GM12878 (cell line): ENCODE results near the gene CCDC88A. TPM values are rescaled to one million over a fixed set of nuclear protein-coding genes. Genes with fewer than 3 reads are reported as not detected.

ENCODE experiments used
- ATAC-seq: fragments of 200-7000 bp; cut with Tn5 transposase; 3 replicates; pipeline ENCODE4 v1.9.1; 2020; ENCODE audit warnings: mild to moderate bottlenecking, moderate library complexity
- BruUV-seq: library from RNA; stranded (reverse); fragments of 400-500 nt; replicated peaks from 2 replicates; lab custom pipeline; 2021; lab: Mats Ljungman, UMichigan
- CTCF ChIA-PET: fragments of 300-600 bp; sonication (Branson Sonifier 250); formaldehyde crosslinking; extraction: SDS; loops from one replicate; lab custom pipeline; 2021; ENCODE audit warnings: inconsistent platforms; lab: Yijun Ruan, JAX
- POLR2A ChIA-PET: fragments of 350-600 bp; formaldehyde crosslinking; extraction: SDS; loops from one replicate; lab custom pipeline; 2021; ENCODE audit warnings: inconsistent platforms; lab: Charles Lee
- RAD21 ChIA-PET: fragments of 300-600 bp; sonication (Branson Sonifier 250); formaldehyde crosslinking; loops from one replicate; lab custom pipeline; 2023; ENCODE audit warnings: antibody characterized with exemption; ENCODE audit not compliant: unreplicated experiment; lab: Charles Lee
- SMC1A ChIA-PET: fragments of 300-600 bp; sonication (Branson Sonifier 250); formaldehyde crosslinking; loops from one replicate; lab custom pipeline; 2023; ENCODE audit not compliant: unreplicated experiment, uncharacterized antibody; lab: Charles Lee
- DNase-seq: peaks from one replicate; pipeline ENCODE4 v3.0.0-alpha.2; 2011; ENCODE audit warnings: low read depth, low spot score
- FAIRE-seq: peaks from 3 replicates; lab custom pipeline; 2011; peaks lifted over from hg19 to GRCh38; lab: Jason Lieb, UNC
- H2AFZ ChIP-seq: 2 replicates; pipeline ENCODE4 v1.6.0; 2011; ENCODE audit warnings: low read depth, low read length, control low read depth; ENCODE audit not compliant: control insufficient read depth
- H3K27ac ChIP-seq: 2 replicates; pipeline ENCODE4 v1.5.1; 2011; ENCODE audit warnings: control low read depth; ENCODE audit not compliant: control insufficient read depth, insufficient read depth
- H3K27me3 ChIP-seq, 2 experiments: replicated peaks in 1 of 2; 2 replicates each; pipeline versions ENCODE4 v1.6.0 to v1.6.1; 2011; ENCODE audit warnings: low read length in 1 of 2; ENCODE audit not compliant: control insufficient read depth in 2 of 2, insufficient read depth in 2 of 2
- H3K36me3 ChIP-seq, 2 experiments: 2 replicates each; pipeline ENCODE4 v1.5.1; 2011; ENCODE audit warnings: low read length in 1 of 2; ENCODE audit not compliant: control insufficient read depth in 2 of 2, insufficient read depth in 2 of 2
- H3K4me1 ChIP-seq: 2 replicates; pipeline ENCODE4 v1.6.1; 2011; ENCODE audit warnings: mild to moderate bottlenecking, low read length, moderate library complexity, mixed read lengths; ENCODE audit not compliant: control insufficient read depth, insufficient read depth
- H3K4me2 ChIP-seq: 2 replicates; pipeline ENCODE4 v1.6.0; 2011; ENCODE audit warnings: control low read depth; ENCODE audit not compliant: control insufficient read depth, insufficient read depth
- H3K4me3 ChIP-seq: fragments of 200-600 bp; sonication (generic); 2 replicates; pipeline ENCODE4 v1.5.1; 2016
- H3K79me2 ChIP-seq: 2 replicates; pipeline ENCODE4 v1.6.0; 2011; ENCODE audit warnings: low read length; ENCODE audit not compliant: control insufficient read depth, insufficient read depth
- H3K9ac ChIP-seq: 2 replicates; pipeline ENCODE4 v1.8.0; 2011; ENCODE audit warnings: low read length, control low read depth, mixed read lengths; ENCODE audit not compliant: control insufficient read depth, insufficient read depth
- H3K9me3 ChIP-seq: replicated peaks from 3 replicates; pipeline ENCODE4 v1.5.1; 2011; ENCODE audit warnings: mild to moderate bottlenecking, low read length; ENCODE audit not compliant: control insufficient read depth, insufficient read depth
- H4K20me1 ChIP-seq: 2 replicates; pipeline ENCODE4 v1.6.0; 2011; ENCODE audit not compliant: control insufficient read depth, insufficient read depth
- JUNB ChIP-seq: IDR thresholded peaks from 2 replicates; pipeline ENCODE4 v1.6.1; 2016; ENCODE audit warnings: antibody characterized with exemption, mild to moderate bottlenecking
- NR2C2 ChIP-seq: IDR thresholded peaks from 2 replicates; pipeline ENCODE4 v1.6.1; 2011; ENCODE audit warnings: borderline replicate concordance, low read depth; ENCODE audit not compliant: control insufficient read depth, insufficient read length
- PAX8 ChIP-seq: fragments of 450-650 bp; IDR thresholded peaks from 2 replicates; pipeline ENCODE4 v1.6.1; 2017; ENCODE audit warnings: mild to moderate bottlenecking, moderate library complexity
- POLR2AphosphoS2 ChIP-seq: IDR thresholded peaks from 2 replicates; pipeline ENCODE4 v1.6.1; 2011; ENCODE audit warnings: low read depth, mild to moderate bottlenecking, low read length, improper control_type of control experiment, moderate library complexity
- POLR2AphosphoS5 ChIP-seq: IDR thresholded peaks from 2 replicates; pipeline ENCODE4 v1.6.1; 2011; ENCODE audit warnings: mild to moderate bottlenecking, low read length, inconsistent platforms
- SUPT20H ChIP-seq: IDR thresholded peaks from 2 replicates; pipeline ENCODE4 v1.6.1; 2011; ENCODE audit warnings: low read depth, mild to moderate bottlenecking, low read length, moderate library complexity, borderline replicate concordance; ENCODE audit not compliant: control insufficient read depth
- TCF12 ChIP-seq: IDR thresholded peaks from 2 replicates; pipeline ENCODE4 v1.6.1; 2011; ENCODE audit warnings: low read depth, mild to moderate bottlenecking, low read length
- ZBTB4 ChIP-seq: fragments of 450-650 bp; formaldehyde crosslinking; IDR thresholded peaks from 2 replicates; pipeline ENCODE4 v1.4.0; 2022; ENCODE audit warnings: mild to moderate bottlenecking, moderate library complexity
- WGBS: methylation state at CpG from one replicate; pipeline ENCODE4 v1.1.6; 2016; ENCODE audit warnings: low lambda C conversion rate; ENCODE audit not compliant: insufficient replicate concordance, insufficient coverage; ENCODE audit errors: missing lambda C conversion rate; 5-methylcytosine and 5-hydroxymethylcytosine counted together
- in situ Hi-C: fragments of 300-500 bp; cut with MboI; formaldehyde crosslinking; loops from 9 replicates; pipeline ENCODE4 v1.14.3; 2018; ENCODE audit warnings: mixed read lengths
- intact Hi-C: fragments of 100-400 bp; cut with micrococcal nuclease; formaldehyde crosslinking; loops from one replicate; pipeline ENCODE4 v1.14.2; 2022; ENCODE audit not compliant: unreplicated experiment
- polyA plus RNA-seq, 11 experiments: library from polyadenylated mRNA; depleted of rRNA in 4 of 11; unstranded in 6 of 11; stranded (reverse) in 5 of 11; fragments of >200 nt; fragmentation: Nextera tagmentation in 4 of 11; fragmentation: Illumina TruSeq in 1 of 11; extraction: Ambion mirVana in 4 of 11; extraction: Trizol in 1 of 11; gene quantifications; 1 replicate in 1 of 11; 2 replicates in 10 of 11; pipeline versions ENCODE4 v1.2.1 to v1.2.3, GENCODE V29; 2011 to 2016; ENCODE audit warnings: inconsistent platforms in 2 of 11, missing spikeins in 2 of 11, low read depth in 1 of 11
- total RNA-seq, 4 experiments: library from RNA; depleted of rRNA in 3 of 4; stranded (reverse); fragments of >200 nt in 3 of 4; fragmentation: Illumina TruSeq in 1 of 4; extraction: Trizol in 1 of 4; gene quantifications; 2 replicates each; pipeline versions ENCODE4 v1.2.1 to v1.2.3, GENCODE V29; 2013 to 2021

Gene CCDC88A
- total and polyA plus RNA-seq, 10 of the 15 experiments (the other 5 are each of a cell fraction or from before 2014, with no cell fraction given), result 1.8 to 71.6 (median 45.9) TPM

- H3K9ac ChIP-seq, result no peak overlapping the region
- 97% methylated on average over 3 of the region's 3 CpGs for WGBS
- ChIA-PET SMC1A (interaction anchor here (1.3 to 2.1 kb wide), 2 partner anchors 16 to 41 kb away, joined by 4 to 7 read pairs; no protein-coding TSS in a partner anchor), POLR2A (no interaction called here), RAD21 (no interaction called here), CTCF (no interaction called here)
- no peak overlapping the region for H3K27ac ChIP-seq
- H2AFZ ChIP-seq, result no peak overlapping the region
- no peaks in the 10 kb centered on the region for H3K9me3 ChIP-seq
- no peaks in the 10 kb centered on the region for H3K27me3 ChIP-seq
- H3K79me2 ChIP-seq, result no peaks in the 10 kb centered on the region
- DNase-seq (no peak), ATAC-seq (no peak), FAIRE-seq (no peak)
- H3K36me3 ChIP-seq, result peaks cover 0 to 3% of the 10 kb centered on the region in 2 experiments; a peak in 2 of 4 replicates
- no peak overlapping the region for H3K4me2 ChIP-seq
- in situ Hi-C loops, result no loop called here
- no peaks in the 10 kb centered on the region for H4K20me1 ChIP-seq
- no peak overlapping the region for H3K4me3 ChIP-seq
- no TSS peak for BruUV-seq
- TF ChIP-seq PAX8 (no peak), ZBTB4 (CRISPR knock-in tag) (no peak), NR2C2 (no peak), POLR2AphosphoS2 (no peak), JUNB (no peak), POLR2AphosphoS5 (no peak), SUPT20H (no peak), TCF12 (no peak)
- H3K4me1 ChIP-seq, result no peaks in the 10 kb centered on the region
- intact Hi-C loops, result no loop called here
Measured at GRCh38 chr2:55351672-55352071, 68.0 kb downstream of the CCDC88A start.
